H7 (cell line): ENCODE data around the gene SLC25A4. TPM values are rescaled to one million over a fixed set of nuclear protein-coding genes. Genes with fewer than 3 reads are reported as not detected.
"Not testable (repeated sequence)": the region's sequence is repeated elsewhere in the genome, so short reads cannot be mapped to it uniquely, and the experiment has no call there.

Source experiments
- DNase-seq: peaks from one replicate; pipeline ENCODE4 v3.0.0; 2012
- H3K27me3 ChIP-seq: 2 replicates; pipeline ENCODE4 v1.6.0; 2011; ENCODE audit warnings: mild to moderate bottlenecking, low read length; ENCODE audit not compliant: control insufficient read depth, insufficient read depth
- H3K36me3 ChIP-seq: replicated peaks from 2 replicates; pipeline ENCODE4 v1.5.1; 2011; ENCODE audit warnings: low read length; ENCODE audit not compliant: control insufficient read depth, insufficient read depth
- H3K4me3 ChIP-seq: 2 replicates; pipeline ENCODE4 v1.5.1; 2011; ENCODE audit warnings: low read depth, mild to moderate bottlenecking, control low read depth, low read length, moderate library complexity; ENCODE audit not compliant: insufficient read depth
- total RNA-seq: library from RNA; depleted of rRNA; stranded (reverse); fragments of >200 nt; shearing (Covaris generic); gene quantifications from 2 replicates; pipeline ENCODE4 v1.2.3, GENCODE V29; 2014

The SLC25A4 gene
- total RNA-seq, 1 experiment from 2014 or later: 32.8 TPM

GRCh38 chr4:185112104-185112503 is 31.0 kb upstream of the SLC25A4 start:
- no peaks in the 10 kb centered on the region for H3K27me3 ChIP-seq
- DNase-seq: no peak
- no peaks in the 10 kb centered on the region for H3K36me3 ChIP-seq
- H3K4me3 ChIP-seq: no peak overlapping the region

DNA sequence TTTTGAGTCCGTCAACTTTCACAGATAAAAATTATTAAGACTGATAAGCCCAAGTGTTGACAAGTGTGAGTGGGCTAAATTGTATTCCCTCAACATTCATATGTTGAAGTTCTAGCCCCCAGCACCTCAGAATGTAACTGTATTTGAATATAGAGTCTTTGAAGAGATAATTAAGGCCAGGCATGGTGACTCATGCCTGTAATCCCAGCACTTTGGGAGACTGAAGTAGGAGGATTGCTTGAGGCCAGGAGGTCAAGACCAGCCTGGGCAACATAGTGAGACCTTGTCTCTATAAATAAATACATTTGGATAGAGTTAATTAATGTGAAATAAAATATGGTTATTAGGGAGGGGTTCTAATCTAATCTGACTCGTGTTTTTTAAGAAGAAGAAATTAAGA is 29.7 kb upstream of the SLC25A4 start:
- DNase-seq: no peak
- Histone ChIP-seq H3K36me3 (no peaks in the 10 kb centered on the region), H3K27me3 (no peaks in the 10 kb centered on the region), H3K4me3 (no peak overlapping the region)

DNA sequence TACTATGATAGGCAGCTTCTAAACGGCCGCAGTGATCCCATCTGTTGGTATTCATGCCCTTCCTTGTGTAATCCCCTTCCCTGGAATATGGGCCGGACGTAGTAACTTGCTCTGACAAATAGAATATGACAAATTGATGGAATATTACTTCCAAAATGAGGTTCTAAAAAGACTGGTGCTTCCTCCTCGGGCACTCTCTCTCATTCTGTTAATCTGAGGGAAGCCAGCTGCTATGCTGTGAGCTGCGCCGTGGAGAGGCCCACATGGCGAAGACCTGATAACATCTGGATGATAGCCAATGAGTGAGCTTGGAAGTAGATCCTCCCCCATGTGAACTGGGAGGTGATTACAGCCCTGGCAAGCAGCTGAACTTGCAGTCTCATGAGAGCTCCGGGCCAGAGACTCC is 27.2 kb upstream of the SLC25A4 start:
- DNase-seq: peak; percentile 77
- Histone ChIP-seq H3K27me3 (no peaks in the 10 kb centered on the region), H3K4me3 (no peak overlapping the region), H3K36me3 (no peaks in the 10 kb centered on the region)

DNA sequence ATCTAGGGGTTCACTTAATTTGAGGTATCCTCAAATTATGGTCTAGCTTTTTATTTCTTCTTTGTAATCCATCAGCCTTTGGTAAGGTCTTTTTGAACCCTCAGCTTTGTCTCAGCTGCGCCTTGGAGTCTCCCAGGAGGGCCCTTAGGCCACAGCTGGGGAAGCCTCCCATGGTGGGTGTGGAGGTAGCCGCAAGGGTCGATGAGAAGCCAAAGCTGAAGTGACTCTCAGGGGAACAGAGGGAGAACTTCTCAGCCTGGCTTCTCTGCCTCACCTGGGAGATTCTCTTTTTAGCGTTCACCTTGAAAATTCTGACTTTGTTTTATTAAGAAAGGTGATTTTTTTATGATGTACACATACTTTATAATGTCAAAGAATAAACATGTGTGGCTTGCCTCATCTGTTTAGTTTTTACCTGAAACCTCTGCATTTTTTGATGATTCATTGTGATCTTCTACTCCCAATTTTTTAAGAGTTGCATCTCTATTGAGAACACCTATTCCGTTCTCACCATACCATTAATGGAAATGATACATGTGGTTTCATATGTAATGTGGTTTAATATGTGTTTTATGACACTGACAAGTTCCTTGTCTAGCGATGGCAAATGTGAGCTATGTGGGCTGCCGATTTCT is 25.6 kb upstream of the SLC25A4 start:
- DNase-seq: no peak
- Histone ChIP-seq H3K4me3 (no peak overlapping the region), H3K27me3 (no peaks in the 10 kb centered on the region), H3K36me3 (no peaks in the 10 kb centered on the region)

DNA sequence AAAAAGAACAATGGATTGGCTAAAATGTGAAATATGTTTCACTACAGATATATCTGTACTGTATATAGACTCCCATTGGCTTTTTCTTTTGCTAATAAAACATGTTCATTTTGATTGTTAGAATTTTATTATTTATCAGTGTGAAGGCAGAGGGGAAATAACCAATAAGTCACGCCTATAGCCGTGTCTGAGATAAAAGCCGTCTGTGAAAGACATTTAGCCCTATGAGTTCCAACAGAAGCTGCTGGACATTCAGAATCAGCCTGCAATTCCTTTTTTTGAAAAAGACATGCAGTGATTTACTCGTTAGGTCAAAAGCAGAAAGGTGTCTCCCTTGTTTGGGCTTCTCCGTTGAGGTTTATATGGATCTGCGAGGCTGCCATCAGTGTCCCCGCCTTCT is 24.2 kb upstream of the SLC25A4 start:
- Histone ChIP-seq H3K36me3 (no peaks in the 10 kb centered on the region), H3K4me3 (no peak overlapping the region)
- DNase-seq: no peak

GRCh38 chr4:185119467-185119866 is 23.6 kb upstream of the SLC25A4 start:
- DNase-seq, H3K36me3 ChIP-seq, H3K27me3 ChIP-seq, H3K4me3 ChIP-seq: not testable (repeated sequence)

More for the DNA sequence above, 24.2 kb upstream of the SLC25A4 start:
- no peaks in the 10 kb centered on the region for H3K27me3 ChIP-seq

GRCh38 chr4:185119927-185120630 is 23.0 kb upstream of the SLC25A4 start:
- H3K4me3 ChIP-seq: no peak overlapping the region
- H3K36me3 ChIP-seq: no peaks in the 10 kb centered on the region
- H3K27me3 ChIP-seq: no peaks in the 10 kb centered on the region
- no peak for DNase-seq

- no peak overlapping the region for H3K4me3 ChIP-seq
- H3K27me3 ChIP-seq: no peaks in the 10 kb centered on the region
- DNase-seq: no peak
- no peaks in the 10 kb centered on the region for H3K36me3 ChIP-seq
These were observed 22.5 kb upstream of the SLC25A4 start for GRCh38 chr4:185120631-185120946.

DNA sequence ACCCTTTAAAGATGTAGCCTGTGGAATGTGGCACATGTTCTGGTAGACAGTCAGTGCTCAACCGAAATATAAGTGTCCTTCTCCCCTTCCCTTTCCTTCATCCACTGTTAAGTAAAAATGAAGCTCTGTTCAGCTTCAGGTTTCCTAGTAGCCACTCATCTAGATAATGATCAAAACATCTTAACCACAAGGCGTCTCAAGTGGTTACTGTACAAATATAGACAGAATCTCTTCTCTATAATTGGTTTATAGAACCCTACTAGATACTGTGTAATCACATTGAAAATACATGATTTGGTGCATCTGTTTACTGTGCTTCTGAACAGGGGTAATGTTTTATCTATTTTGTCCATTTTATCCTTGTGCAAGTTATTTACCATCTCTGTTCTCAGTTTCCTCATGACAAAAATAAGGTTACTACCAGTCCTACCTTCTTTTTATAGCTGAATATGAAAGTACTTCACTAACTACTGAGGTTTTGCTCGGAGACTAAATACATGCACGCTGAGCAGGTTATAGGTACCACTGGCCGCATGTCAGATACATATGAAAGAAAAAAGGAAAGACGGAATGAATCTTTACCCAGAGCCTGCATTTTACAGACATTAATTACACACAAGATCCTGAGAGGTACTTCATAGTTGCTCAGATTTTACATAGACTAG is 20.3 kb upstream of the SLC25A4 start:
- H3K27me3 ChIP-seq: peaks cover 12% of the 10 kb centered on the region
- no peaks in the 10 kb centered on the region for H3K36me3 ChIP-seq
- no peak for DNase-seq
- H3K4me3 ChIP-seq: no peak overlapping the region

GRCh38 chr4:185124006-185124405 is 19.1 kb upstream of the SLC25A4 start:
- Histone ChIP-seq H3K4me3 (no peak overlapping the region), H3K36me3 (no peaks in the 10 kb centered on the region), H3K27me3 (peaks cover 22% of the 10 kb centered on the region)
- DNase-seq: no peak

DNA sequence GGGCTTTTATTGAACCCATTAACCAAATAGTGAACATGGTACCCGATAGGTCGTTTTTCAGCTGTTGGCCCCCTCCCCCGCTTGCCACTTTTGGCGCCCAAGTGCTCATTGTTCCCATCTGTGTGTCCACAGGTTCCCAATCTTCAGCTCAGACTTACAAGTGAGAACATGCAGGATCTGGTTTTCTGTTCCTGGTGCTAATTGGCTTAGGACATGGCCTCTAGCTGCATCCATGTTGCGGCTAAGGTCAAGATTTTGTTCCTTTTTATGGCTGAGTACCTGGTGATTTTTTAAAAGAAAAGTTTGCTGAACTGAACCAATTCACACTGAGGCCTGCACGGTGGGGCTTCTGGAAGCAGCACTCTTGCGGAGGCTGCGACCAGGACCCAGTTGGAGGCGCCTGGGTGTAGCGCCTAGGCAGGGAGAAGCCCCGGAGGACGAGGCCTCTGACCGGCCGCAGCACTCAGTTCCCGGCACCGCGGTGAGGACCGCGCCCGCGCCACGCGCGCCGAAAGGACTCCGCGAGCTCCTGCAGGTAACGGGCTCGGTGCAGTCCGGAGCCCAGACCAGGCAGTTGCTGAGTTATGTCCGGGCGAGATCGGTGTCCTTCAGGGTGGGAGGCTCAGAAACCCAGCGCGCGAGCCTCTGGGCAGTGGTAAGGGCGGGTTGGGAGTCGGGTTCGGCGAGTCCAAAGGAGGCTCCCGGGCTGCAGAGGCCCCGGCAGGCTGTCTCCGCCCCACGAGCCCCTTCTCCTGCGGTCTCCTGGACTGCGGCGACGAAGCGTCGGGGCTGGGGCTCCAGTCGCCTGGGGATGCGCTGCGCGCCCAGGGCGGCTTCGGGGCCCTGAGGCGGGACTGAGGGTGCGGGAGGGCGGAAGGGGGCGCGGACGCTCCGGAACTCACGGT is 15.8 kb upstream of the SLC25A4 start:
- Histone ChIP-seq H3K36me3 (no peaks in the 10 kb centered on the region), H3K27me3 (peaks cover 25% of the 10 kb centered on the region), H3K4me3 (peak overlapping the region; percentile 60)
- DNase-seq: peak; percentile 85

DNA sequence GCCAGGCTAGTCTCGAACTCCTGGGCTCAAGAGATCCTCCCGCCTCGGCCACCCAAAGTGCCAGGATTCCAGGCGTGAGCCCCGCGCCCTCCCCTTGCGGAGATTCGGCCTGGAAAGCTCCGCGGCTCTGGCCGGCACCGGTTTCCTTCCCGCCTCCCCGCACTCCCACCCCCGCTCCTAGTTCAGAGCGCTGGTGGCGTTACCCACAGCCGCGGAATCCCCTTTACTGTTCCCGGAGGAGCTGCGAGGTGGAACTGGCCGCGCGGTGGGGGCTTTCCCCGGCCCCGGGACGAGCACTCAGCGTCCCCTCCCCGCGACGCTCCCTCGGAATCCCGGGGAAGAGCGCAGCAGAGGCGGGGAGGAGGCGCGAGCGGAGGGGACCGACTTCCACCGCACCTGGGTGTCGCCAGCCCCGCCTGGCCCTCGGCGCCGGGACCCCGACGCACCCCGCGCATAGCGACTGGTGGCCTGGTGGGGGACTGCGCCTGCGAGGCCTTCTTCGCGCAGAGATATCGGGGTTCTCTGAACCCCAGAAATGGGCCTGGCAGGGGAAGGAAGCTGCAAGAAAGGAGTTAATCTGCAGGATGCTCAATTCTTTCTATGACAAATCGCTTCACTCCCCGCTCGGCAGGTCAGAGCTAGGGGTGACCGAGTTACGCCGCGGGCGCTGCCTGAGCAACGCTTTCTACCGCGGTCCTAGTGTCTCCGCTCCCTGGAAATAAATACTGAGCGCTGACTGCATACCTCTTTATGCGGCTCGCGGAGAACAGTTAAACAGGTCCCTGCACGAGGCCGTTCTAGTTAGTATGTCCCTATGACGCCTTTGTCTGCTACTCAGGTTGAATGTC is 14.6 kb upstream of the SLC25A4 start:
- peaks cover 25% of the 10 kb centered on the region for H3K27me3 ChIP-seq
- peak overlapping the region; percentile 61 for H3K4me3 ChIP-seq
- no peaks in the 10 kb centered on the region for H3K36me3 ChIP-seq
- peak; percentile 91 for DNase-seq

DNA sequence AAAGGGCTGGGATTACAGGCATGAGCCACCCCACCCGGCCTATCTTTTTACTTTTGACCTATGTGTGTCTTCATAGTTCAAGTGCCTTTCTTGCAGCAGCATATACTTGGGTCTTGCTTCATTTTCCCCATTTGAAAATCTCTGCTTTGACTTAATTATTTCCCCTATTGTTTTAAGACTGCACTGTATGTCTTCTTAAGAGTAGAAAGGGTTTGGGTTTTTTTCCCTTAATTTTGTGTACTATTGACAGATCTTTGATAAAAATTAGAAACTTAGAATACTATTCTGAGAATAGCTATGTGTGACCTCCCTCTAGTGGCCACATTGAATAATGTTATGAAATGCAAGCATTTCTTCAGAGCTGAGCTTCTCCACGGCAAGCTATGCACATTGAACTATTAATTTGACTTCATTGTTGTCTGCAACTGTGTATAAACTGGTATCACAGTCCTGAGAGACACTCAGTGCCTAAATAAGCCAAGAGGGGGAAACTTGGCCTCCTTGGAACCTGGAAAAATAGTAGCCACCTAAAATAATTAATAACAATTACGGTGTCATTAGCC is 8.7 kb upstream of the SLC25A4 start:
- no peaks in the 10 kb centered on the region; the same call in 1 of the 2 replicates for H3K27me3 ChIP-seq
- no peak overlapping the region for H3K4me3 ChIP-seq
- no peaks in the 10 kb centered on the region for H3K36me3 ChIP-seq
- peak; percentile 68 for DNase-seq
